K562 (cell line): ENCODE measurements around the gene AGPAT4.

Experiments used
- EP300 ChIP-seq: IDR thresholded peaks from 2 replicates; pipeline ENCODE4 v1.6.1; 2012; ENCODE audit warnings: low read length, improper control_type of control experiment
- JUND ChIP-seq, 2 experiments: IDR thresholded peaks; 2 replicates in 1 of 2; 3 replicates in 1 of 2; pipeline ENCODE4 v1.6.1; 2011; ENCODE audit warnings: borderline replicate concordance in 2 of 2, low read depth in 2 of 2, low read length in 2 of 2, improper control_type of control experiment in 1 of 2, missing biosample characterization in 1 of 2, missing genetic modification characterization in 1 of 2, missing genetic modification reagents in 1 of 2
- MCM2 ChIP-seq: fragments of 450-650 bp; IDR thresholded peaks from 2 replicates; pipeline ENCODE4 v1.6.1; 2017; ENCODE audit warnings: low read depth, mild to moderate bottlenecking
- NR1H2 ChIP-seq: sonication (generic); formaldehyde crosslinking; IDR thresholded peaks from 2 replicates; pipeline ENCODE4 v1.4.0; 2020; ENCODE audit warnings: mild to moderate bottlenecking, missing genetic modification reagents
- POLR2AphosphoS5 ChIP-seq: IDR thresholded peaks from 2 replicates; pipeline ENCODE4 v1.6.1; 2011; ENCODE audit warnings: mild to moderate bottlenecking, low read depth, low read length, moderate library complexity; ENCODE audit not compliant: control insufficient read depth, insufficient read depth
- RBBP5 ChIP-seq: fragments of 200-600 bp; sonication (generic); IDR thresholded peaks from 2 replicates; pipeline ENCODE4 v1.6.1; 2012; ENCODE audit warnings: borderline replicate concordance, mild to moderate bottlenecking, low read length, control low read depth, inconsistent platforms; ENCODE audit not compliant: insufficient read depth, poor library complexity, severe bottlenecking
- TAF1 ChIP-seq: IDR thresholded peaks from 2 replicates; pipeline ENCODE4 v1.6.1; 2011; ENCODE audit warnings: mild to moderate bottlenecking, low read length, moderate library complexity; ENCODE audit not compliant: insufficient read depth, control insufficient read depth, severe bottlenecking; ENCODE audit errors: extremely low read depth
- ZFP1 ChIP-seq: fragments of 450-650 bp; formaldehyde crosslinking; IDR thresholded peaks from 2 replicates; pipeline ENCODE4 v1.4.0; 2020; ENCODE audit warnings: mild to moderate bottlenecking, mixed read lengths
- TF ChIP-seq, protein P1 (sequence below), 3 experiments: IDR thresholded peaks in 2 of 3; conservative IDR thresholded peaks in 1 of 3; 2 replicates each; pipeline ENCODE4 v1.5.1; 2011 to 2012; ENCODE audit warnings: low read length in 3 of 3, mild to moderate bottlenecking in 3 of 3, control low read depth in 2 of 3, improper control_type of control experiment in 1 of 3, inconsistent platforms in 1 of 3, low read depth in 1 of 3, mixed read lengths in 1 of 3, moderate library complexity in 1 of 3; ENCODE audit not compliant: insufficient read depth in 2 of 3
- TF ChIP-seq, protein P2 (sequence below), 2 experiments: fragments of 450-650 bp in 1 of 2; IDR thresholded peaks; 2 replicates each; pipeline ENCODE4 v1.6.1; 2011 to 2017; ENCODE audit warnings: low read depth in 2 of 2, antibody characterized with exemption in 1 of 2, borderline replicate concordance in 1 of 2, low read length in 1 of 2, mild to moderate bottlenecking in 1 of 2, mixed read lengths in 1 of 2; ENCODE audit not compliant: control insufficient read depth in 1 of 2
- TF ChIP-seq, protein P3 (sequence below): IDR thresholded peaks from 3 replicates; pipeline ENCODE4 v1.6.1; 2011; ENCODE audit warnings: borderline replicate concordance, mild to moderate bottlenecking; ENCODE audit not compliant: insufficient read length, insufficient read depth

DNA sequence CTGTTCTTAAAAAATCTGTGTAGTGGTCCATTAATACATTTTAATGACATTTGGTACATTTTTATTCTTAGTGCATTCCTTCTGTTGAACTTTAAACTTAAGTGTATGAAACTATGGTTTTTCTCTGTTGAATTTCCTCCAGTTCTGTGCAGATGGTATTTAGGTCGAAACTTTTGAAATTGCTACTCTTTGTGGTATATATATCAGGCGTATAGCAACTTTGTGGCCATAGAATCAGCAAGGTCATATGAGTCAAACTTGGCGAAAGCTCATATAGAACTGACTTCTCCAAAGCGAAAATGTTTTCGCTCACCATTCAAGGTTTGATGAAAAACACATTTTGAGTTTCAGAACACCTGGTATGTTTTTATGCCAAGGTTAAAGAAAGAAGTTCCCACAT is 188.6 kb downstream of the AGPAT4 start:
- TF ChIP-seq, protein P1, sequence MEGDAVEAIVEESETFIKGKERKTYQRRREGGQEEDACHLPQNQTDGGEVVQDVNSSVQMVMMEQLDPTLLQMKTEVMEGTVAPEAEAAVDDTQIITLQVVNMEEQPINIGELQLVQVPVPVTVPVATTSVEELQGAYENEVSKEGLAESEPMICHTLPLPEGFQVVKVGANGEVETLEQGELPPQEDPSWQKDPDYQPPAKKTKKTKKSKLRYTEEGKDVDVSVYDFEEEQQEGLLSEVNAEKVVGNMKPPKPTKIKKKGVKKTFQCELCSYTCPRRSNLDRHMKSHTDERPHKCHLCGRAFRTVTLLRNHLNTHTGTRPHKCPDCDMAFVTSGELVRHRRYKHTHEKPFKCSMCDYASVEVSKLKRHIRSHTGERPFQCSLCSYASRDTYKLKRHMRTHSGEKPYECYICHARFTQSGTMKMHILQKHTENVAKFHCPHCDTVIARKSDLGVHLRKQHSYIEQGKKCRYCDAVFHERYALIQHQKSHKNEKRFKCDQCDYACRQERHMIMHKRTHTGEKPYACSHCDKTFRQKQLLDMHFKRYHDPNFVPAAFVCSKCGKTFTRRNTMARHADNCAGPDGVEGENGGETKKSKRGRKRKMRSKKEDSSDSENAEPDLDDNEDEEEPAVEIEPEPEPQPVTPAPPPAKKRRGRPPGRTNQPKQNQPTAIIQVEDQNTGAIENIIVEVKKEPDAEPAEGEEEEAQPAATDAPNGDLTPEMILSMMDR (IDR thresholded peaks at IDR 0.05 in 2 of 3, conservative IDR thresholded peaks at IDR 0.05 in 1 of 3; ENCODE audit: insufficient read depth in 2 of 3, low read depth in 1 of 3, low read length in 3 of 3) = no peak
- TF ChIP-seq, protein P2, sequence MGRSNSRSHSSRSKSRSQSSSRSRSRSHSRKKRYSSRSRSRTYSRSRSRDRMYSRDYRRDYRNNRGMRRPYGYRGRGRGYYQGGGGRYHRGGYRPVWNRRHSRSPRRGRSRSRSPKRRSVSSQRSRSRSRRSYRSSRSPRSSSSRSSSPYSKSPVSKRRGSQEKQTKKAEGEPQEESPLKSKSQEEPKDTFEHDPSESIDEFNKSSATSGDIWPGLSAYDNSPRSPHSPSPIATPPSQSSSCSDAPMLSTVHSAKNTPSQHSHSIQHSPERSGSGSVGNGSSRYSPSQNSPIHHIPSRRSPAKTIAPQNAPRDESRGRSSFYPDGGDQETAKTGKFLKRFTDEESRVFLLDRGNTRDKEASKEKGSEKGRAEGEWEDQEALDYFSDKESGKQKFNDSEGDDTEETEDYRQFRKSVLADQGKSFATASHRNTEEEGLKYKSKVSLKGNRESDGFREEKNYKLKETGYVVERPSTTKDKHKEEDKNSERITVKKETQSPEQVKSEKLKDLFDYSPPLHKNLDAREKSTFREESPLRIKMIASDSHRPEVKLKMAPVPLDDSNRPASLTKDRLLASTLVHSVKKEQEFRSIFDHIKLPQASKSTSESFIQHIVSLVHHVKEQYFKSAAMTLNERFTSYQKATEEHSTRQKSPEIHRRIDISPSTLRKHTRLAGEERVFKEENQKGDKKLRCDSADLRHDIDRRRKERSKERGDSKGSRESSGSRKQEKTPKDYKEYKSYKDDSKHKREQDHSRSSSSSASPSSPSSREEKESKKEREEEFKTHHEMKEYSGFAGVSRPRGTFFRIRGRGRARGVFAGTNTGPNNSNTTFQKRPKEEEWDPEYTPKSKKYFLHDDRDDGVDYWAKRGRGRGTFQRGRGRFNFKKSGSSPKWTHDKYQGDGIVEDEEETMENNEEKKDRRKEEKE (IDR thresholded peaks at IDR 0.05; ENCODE audit: borderline replicate concordance in 1 of 2, control insufficient read depth in 1 of 2, low read depth in 2 of 2, low read length in 1 of 2) = no peak
- TF ChIP-seq MCM2 (no peak), EP300 (no peak), NR1H2 (CRISPR knock-in tag) (no peak), RBBP5 (no peak), JUND (IDR thresholded peaks at IDR 0.05; ENCODE audit: borderline replicate concordance, low read depth, low read length) (no peak), JUND (tag; IDR thresholded peaks at IDR 0.05; ENCODE audit: borderline replicate concordance, low read depth, low read length) (no peak), POLR2AphosphoS5 (no peak), TAF1 (no peak), ZFP1 (CRISPR knock-in tag) (no peak)
- TF ChIP-seq, protein P3, sequence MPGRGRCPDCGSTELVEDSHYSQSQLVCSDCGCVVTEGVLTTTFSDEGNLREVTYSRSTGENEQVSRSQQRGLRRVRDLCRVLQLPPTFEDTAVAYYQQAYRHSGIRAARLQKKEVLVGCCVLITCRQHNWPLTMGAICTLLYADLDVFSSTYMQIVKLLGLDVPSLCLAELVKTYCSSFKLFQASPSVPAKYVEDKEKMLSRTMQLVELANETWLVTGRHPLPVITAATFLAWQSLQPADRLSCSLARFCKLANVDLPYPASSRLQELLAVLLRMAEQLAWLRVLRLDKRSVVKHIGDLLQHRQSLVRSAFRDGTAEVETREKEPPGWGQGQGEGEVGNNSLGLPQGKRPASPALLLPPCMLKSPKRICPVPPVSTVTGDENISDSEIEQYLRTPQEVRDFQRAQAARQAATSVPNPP = no peak
